OCI-LY3 (cell line): Measurements from ENCODE around the gene STC2.

Experiments
- H2AFZ ChIP-seq: fragments of 200-600, 300-600 bp; shearing (Covaris generic); 2 replicates; pipeline ENCODE4 v1.6.0; 2014; ENCODE audit warnings: antibody characterized with exemption, low read depth, low read length
- H3K27ac ChIP-seq: fragments of 200-600, 300-600 bp; sonication (generic); 2 replicates; pipeline ENCODE4 v1.5.1; 2014; ENCODE audit warnings: mild to moderate bottlenecking, low read length, moderate library complexity, mixed read lengths
- H3K27me3 ChIP-seq: fragments of 200-600, 300-600 bp; sonication (generic); 2 replicates; pipeline ENCODE4 v1.6.1; 2014; ENCODE audit warnings: low read depth, low read length, mixed read lengths
- H3K36me3 ChIP-seq: fragments of 200-600, 300-600 bp; sonication (generic); replicated peaks from 2 replicates; pipeline ENCODE3; 2014; ENCODE audit warnings: low read depth, low read length, mixed read lengths
- H3K4me1 ChIP-seq: fragments of 300-600, 200-600 bp; sonication (generic); 2 replicates; pipeline ENCODE4 v1.6.1; 2014; ENCODE audit warnings: low read length, mixed read lengths
- H3K4me2 ChIP-seq: fragments of 200-600, 300-600 bp; sonication (generic); 2 replicates; pipeline ENCODE4 v1.6.1; 2014; ENCODE audit warnings: low read length, mixed read lengths
- H3K4me3 ChIP-seq: fragments of 300-600, 200-600 bp; sonication (generic); 2 replicates; pipeline ENCODE4 v1.5.1; 2014; ENCODE audit warnings: antibody characterized with exemption, mild to moderate bottlenecking, low read length, moderate library complexity
- H3K79me2 ChIP-seq: fragments of 300-600, 200-600 bp; shearing (Covaris generic); 2 replicates; pipeline ENCODE4 v1.6.1; 2014; ENCODE audit warnings: mild to moderate bottlenecking, low read length, mixed read lengths
- H3K9ac ChIP-seq: fragments of 300-600, 200-600 bp; shearing (Covaris generic); 2 replicates; pipeline ENCODE4 v1.6.0; 2014; ENCODE audit warnings: mild to moderate bottlenecking, low read length, moderate library complexity
- H3K9me3 ChIP-seq: fragments of 200-600, 300-600 bp; shearing (Covaris generic); 2 replicates; pipeline ENCODE4 v1.6.1; 2014; ENCODE audit warnings: low read length, mixed read lengths; ENCODE audit not compliant: insufficient read depth
- H4K20me1 ChIP-seq: fragments of 200-600, 300-600 bp; sonication (generic); 2 replicates; pipeline ENCODE4 v1.6.1; 2016; ENCODE audit warnings: low read length, mixed read lengths; ENCODE audit not compliant: insufficient read depth
- EZH2phosphoT487 ChIP-seq: fragments of 200-600 bp; shearing (Covaris generic); IDR thresholded peaks from 2 replicates; pipeline ENCODE4 v1.6.1; 2018; ENCODE audit warnings: antibody characterized with exemption, mixed run types, low read depth
- TF ChIP-seq, protein P1 (sequence below): fragments of 200-600, 300-600 bp; sonication (generic); IDR thresholded peaks from 2 replicates; pipeline ENCODE4 v1.5.1; 2014; ENCODE audit warnings: antibody characterized with exemption, low read length, low read depth

STC2 gene

DNA sequence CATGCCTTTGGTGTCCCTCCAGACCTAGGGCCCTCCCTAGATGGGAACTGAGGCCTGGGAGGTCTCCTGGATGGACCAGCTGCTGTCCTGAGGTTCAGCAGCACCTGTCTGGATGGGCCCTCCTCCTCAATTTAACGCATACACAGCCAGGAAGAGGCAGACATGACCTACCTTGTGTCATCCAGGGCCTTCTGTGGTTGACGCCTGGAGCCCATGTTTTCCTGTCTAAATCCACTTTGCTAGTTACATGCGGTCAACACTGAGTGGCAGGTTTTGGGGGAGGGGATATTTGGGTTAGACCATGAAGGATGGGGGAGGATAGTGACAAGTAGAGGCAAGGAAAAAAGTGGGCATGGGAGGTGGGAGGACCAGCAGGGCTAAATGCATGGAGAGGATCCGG lies 3.1 kb upstream of the STC2 start:
- H3K36me3 ChIP-seq: no peaks in the 10 kb centered on the region
- H3K4me2 ChIP-seq: no peak overlapping the region
- H2AFZ ChIP-seq: peak overlapping the region; percentile 95
- H4K20me1 ChIP-seq: no peaks in the 10 kb centered on the region
- TF ChIP-seq, protein P1, sequence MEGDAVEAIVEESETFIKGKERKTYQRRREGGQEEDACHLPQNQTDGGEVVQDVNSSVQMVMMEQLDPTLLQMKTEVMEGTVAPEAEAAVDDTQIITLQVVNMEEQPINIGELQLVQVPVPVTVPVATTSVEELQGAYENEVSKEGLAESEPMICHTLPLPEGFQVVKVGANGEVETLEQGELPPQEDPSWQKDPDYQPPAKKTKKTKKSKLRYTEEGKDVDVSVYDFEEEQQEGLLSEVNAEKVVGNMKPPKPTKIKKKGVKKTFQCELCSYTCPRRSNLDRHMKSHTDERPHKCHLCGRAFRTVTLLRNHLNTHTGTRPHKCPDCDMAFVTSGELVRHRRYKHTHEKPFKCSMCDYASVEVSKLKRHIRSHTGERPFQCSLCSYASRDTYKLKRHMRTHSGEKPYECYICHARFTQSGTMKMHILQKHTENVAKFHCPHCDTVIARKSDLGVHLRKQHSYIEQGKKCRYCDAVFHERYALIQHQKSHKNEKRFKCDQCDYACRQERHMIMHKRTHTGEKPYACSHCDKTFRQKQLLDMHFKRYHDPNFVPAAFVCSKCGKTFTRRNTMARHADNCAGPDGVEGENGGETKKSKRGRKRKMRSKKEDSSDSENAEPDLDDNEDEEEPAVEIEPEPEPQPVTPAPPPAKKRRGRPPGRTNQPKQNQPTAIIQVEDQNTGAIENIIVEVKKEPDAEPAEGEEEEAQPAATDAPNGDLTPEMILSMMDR: no peak
- no peak for TF ChIP-seq EZH2phosphoT487
- H3K9me3 ChIP-seq: no peaks in the 10 kb centered on the region
- no peaks in the 10 kb centered on the region for H3K79me2 ChIP-seq
- peaks cover 20% of the 10 kb centered on the region for H3K27me3 ChIP-seq
- H3K4me1 ChIP-seq: peaks cover 6% of the 10 kb centered on the region; the same call in 1 of the 2 replicates
- H3K4me3 ChIP-seq: no peak overlapping the region
- H3K27ac ChIP-seq: no peak overlapping the region
- H3K9ac ChIP-seq: no peak overlapping the region

GRCh38 chr5:173330338-173331206 lies 2.4 kb upstream of the STC2 start:
- H3K79me2 ChIP-seq: no peaks in the 10 kb centered on the region
- no peak overlapping the region for H3K9ac ChIP-seq
- H4K20me1 ChIP-seq: no peaks in the 10 kb centered on the region
- H3K27me3 ChIP-seq: peaks cover 23% of the 10 kb centered on the region
- H3K27ac ChIP-seq: no peak overlapping the region
- no peak for TF ChIP-seq EZH2phosphoT487
- TF ChIP-seq, protein P1: no peak
- H3K4me2 ChIP-seq: no peak overlapping the region
- no peak overlapping the region for H2AFZ ChIP-seq
- no peaks in the 10 kb centered on the region for H3K36me3 ChIP-seq
- no peak overlapping the region for H3K4me3 ChIP-seq
- H3K4me1 ChIP-seq: peaks cover 6% of the 10 kb centered on the region; the same call in 1 of the 2 replicates
- no peaks in the 10 kb centered on the region for H3K9me3 ChIP-seq

- Histone ChIP-seq H3K4me2 (no peak overlapping the region), H3K36me3 (no peaks in the 10 kb centered on the region), H2AFZ (no peak overlapping the region), H3K9ac (no peak overlapping the region), H3K4me1 (peaks cover 6% of the 10 kb centered on the region; the same call in 1 of the 2 replicates), H3K27me3 (peaks cover 22% of the 10 kb centered on the region), H3K27ac (no peak overlapping the region), H3K79me2 (no peaks in the 10 kb centered on the region), H3K9me3 (no peaks in the 10 kb centered on the region), H4K20me1 (no peaks in the 10 kb centered on the region), H3K4me3 (no peak overlapping the region)
- TF ChIP-seq, protein P1: no peak
- no peak for TF ChIP-seq EZH2phosphoT487
Measured at GRCh38 chr5:173329491-173330337, 1.5 kb upstream of the STC2 start.
